Esophagus muscularis mucosa (tissue), 4 donors: ENCODE results near the gene UTS2B.

Source experiments
- EP300 ChIP-seq: sonication (generic); formaldehyde crosslinking; IDR thresholded peaks from one replicate; pipeline ENCODE4 v1.6.1; 2017; ENCODE audit warnings: antibody characterized with exemption
- POLR2A ChIP-seq: fragments of 450-650 bp; IDR thresholded peaks from one replicate; pipeline ENCODE4 v1.6.1; 2017; ENCODE audit warnings: antibody characterized with exemption, moderate library complexity, mild to moderate bottlenecking, low read depth
- POLR2AphosphoS5 ChIP-seq, 2 donors: sonication (generic); formaldehyde crosslinking; IDR thresholded peaks; one replicate each; pipeline ENCODE4 v1.6.1; 2017; ENCODE audit warnings: antibody characterized with exemption in 2 of 2
- TF ChIP-seq, protein P1 (sequence below), 3 experiments: fragments of 200-600 bp in 2 of 3; fragments of 450-650 bp in 1 of 3; sonication (generic) in 2 of 3; IDR thresholded peaks; one replicate each; pipeline ENCODE4 v1.5.1; 2017 to 2019; ENCODE audit warnings: antibody characterized with exemption in 3 of 3, mild to moderate bottlenecking in 2 of 3, moderate library complexity in 1 of 3

DNA sequence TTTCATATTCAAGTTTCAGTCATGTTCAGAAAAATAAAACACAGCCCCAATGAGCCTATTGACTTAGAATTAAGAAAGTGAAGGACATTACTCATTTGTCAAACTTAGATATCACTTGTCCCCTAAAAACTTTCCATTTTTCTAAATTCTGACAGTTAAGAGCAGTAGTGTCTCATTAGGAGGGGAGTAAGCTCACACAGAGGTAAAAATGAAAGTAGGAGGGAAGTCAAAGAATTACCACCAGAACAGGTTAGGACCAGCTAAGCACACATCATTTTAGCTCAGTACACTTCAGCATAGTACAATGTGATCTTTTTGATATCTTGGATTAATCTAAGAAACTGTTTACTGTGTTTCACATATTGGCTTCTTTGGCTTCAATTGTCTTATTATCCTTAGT lies 67.0 kb downstream of the UTS2B start:
- TF ChIP-seq POLR2AphosphoS5 (IDR thresholded peaks at IDR 0.05): no peak
- TF ChIP-seq, protein P1, sequence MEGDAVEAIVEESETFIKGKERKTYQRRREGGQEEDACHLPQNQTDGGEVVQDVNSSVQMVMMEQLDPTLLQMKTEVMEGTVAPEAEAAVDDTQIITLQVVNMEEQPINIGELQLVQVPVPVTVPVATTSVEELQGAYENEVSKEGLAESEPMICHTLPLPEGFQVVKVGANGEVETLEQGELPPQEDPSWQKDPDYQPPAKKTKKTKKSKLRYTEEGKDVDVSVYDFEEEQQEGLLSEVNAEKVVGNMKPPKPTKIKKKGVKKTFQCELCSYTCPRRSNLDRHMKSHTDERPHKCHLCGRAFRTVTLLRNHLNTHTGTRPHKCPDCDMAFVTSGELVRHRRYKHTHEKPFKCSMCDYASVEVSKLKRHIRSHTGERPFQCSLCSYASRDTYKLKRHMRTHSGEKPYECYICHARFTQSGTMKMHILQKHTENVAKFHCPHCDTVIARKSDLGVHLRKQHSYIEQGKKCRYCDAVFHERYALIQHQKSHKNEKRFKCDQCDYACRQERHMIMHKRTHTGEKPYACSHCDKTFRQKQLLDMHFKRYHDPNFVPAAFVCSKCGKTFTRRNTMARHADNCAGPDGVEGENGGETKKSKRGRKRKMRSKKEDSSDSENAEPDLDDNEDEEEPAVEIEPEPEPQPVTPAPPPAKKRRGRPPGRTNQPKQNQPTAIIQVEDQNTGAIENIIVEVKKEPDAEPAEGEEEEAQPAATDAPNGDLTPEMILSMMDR (IDR thresholded peaks at IDR 0.05): no peak
- TF ChIP-seq POLR2A: no peak
- TF ChIP-seq EP300: no peak
